GM23338 (cell line): Measurements from ENCODE around the gene C16orf74. TPM values are rescaled to one million over a fixed set of nuclear protein-coding genes. Genes with fewer than 3 reads are reported as not detected.

Experiments used
- ATAC-seq: fragments of 200-7000 bp; cut with Tn5 transposase; 3 replicates; pipeline ENCODE4 v1.9.1; 2020
- DNase-seq: peaks from one replicate; pipeline ENCODE4 v3.0.0-alpha.2; 2015; ENCODE audit warnings: low spot score
- H2AFZ ChIP-seq: fragments of 200-600 bp; sonication (generic); 2 replicates; pipeline ENCODE4 v1.8.0; 2016; ENCODE audit warnings: antibody characterized with exemption, mild to moderate bottlenecking, moderate library complexity
- H3F3A ChIP-seq: fragments of 200-600 bp; sonication (generic); replicated peaks from 2 replicates; pipeline ENCODE4 v1.8.0; 2017; ENCODE audit warnings: antibody characterized with exemption, mixed run types, low read depth
- H3K27ac ChIP-seq: fragments of 200-600 bp; sonication (generic); 2 replicates; pipeline ENCODE4 v1.6.1; 2016; ENCODE audit warnings: low read depth
- H3K27me3 ChIP-seq: fragments of 200-600 bp; sonication (generic); 2 replicates; pipeline ENCODE4 v1.8.0; 2016; ENCODE audit warnings: mild to moderate bottlenecking, mixed run types, moderate library complexity; ENCODE audit not compliant: insufficient read depth
- H3K36me3 ChIP-seq: fragments of 200-600 bp; sonication (generic); 2 replicates; pipeline ENCODE4 v1.8.0; 2016; ENCODE audit warnings: mild to moderate bottlenecking; ENCODE audit not compliant: insufficient read depth
- H3K4me1 ChIP-seq: fragments of 200-600 bp; sonication (generic); 2 replicates; pipeline ENCODE4 v1.8.0; 2016; ENCODE audit warnings: mild to moderate bottlenecking, moderate library complexity; ENCODE audit not compliant: insufficient read depth
- H3K4me2 ChIP-seq: fragments of 200-600 bp; sonication (generic); 2 replicates; pipeline ENCODE4 v1.7.1; 2017; ENCODE audit warnings: mixed run types
- H3K4me3 ChIP-seq: fragments of 200-600 bp; sonication (generic); 2 replicates; pipeline ENCODE4 v1.6.1; 2016; ENCODE audit warnings: mixed run types
- H3K79me2 ChIP-seq: fragments of 200-600 bp; sonication (generic); replicated peaks from 2 replicates; pipeline ENCODE4 v1.8.0; 2017; ENCODE audit warnings: mild to moderate bottlenecking; ENCODE audit not compliant: insufficient read depth
- H3K9me2 ChIP-seq: fragments of 200-600 bp; sonication (generic); 2 replicates; pipeline ENCODE4 v1.8.0; 2017; ENCODE audit not compliant: insufficient read depth
- H4K20me1 ChIP-seq: fragments of 200-600 bp; sonication (generic); replicated peaks from 2 replicates; pipeline ENCODE4 v1.8.0; 2017; ENCODE audit warnings: mild to moderate bottlenecking; ENCODE audit not compliant: insufficient read depth
- H3K27ac Mint-ChIP-seq: 2 replicates; pipeline ENCODE4 v1.8.0; 2020; ENCODE audit warnings: inconsistent platforms, mild to moderate bottlenecking, moderate library complexity, mixed read lengths
- H3K27me3 Mint-ChIP-seq: 3 replicates; pipeline ENCODE4 v1.8.0; 2022; ENCODE audit warnings: low read depth, mild to moderate bottlenecking, moderate library complexity, mixed read lengths, inconsistent platforms; ENCODE audit not compliant: insufficient read depth, poor library complexity
- H3K36me3 Mint-ChIP-seq: 3 replicates; pipeline ENCODE4 v1.8.0; 2021; ENCODE audit warnings: low read depth, mild to moderate bottlenecking, inconsistent platforms, moderate library complexity, mixed read lengths
- H3K4me1 Mint-ChIP-seq: 3 replicates; pipeline ENCODE4 v1.8.0; 2020; ENCODE audit warnings: mild to moderate bottlenecking, inconsistent platforms, mixed read lengths
- H3K4me3 Mint-ChIP-seq: 3 replicates; pipeline ENCODE4 v1.8.0; 2021; ENCODE audit warnings: moderate library complexity, mild to moderate bottlenecking, inconsistent platforms, mixed read lengths
- H3K9me3 Mint-ChIP-seq: 3 replicates; pipeline ENCODE4 v1.8.0; 2020; ENCODE audit warnings: moderate library complexity, mild to moderate bottlenecking, inconsistent platforms, mixed read lengths
- CREB1 ChIP-seq: fragments of 250-450 bp; sonication (Bioruptor Pico); IDR thresholded peaks from 2 replicates; pipeline ENCODE4 v1.5.0; 2020; ENCODE audit warnings: low read depth, mild to moderate bottlenecking, moderate library complexity
- CTCF ChIP-seq, 2 experiments: fragments of 200-600 bp in 1 of 2; sonication (generic) in 1 of 2; conservative IDR thresholded peaks; 2 replicates each; pipeline versions ENCODE4 v1.5.1 to v1.6.1; 2016 to 2017; ENCODE audit warnings: antibody characterized with exemption in 2 of 2, low read depth in 2 of 2, mild to moderate bottlenecking in 2 of 2, moderate library complexity in 1 of 2
- ETS1 ChIP-seq: IDR thresholded peaks from 2 replicates; pipeline ENCODE4 v1.6.1; 2016; ENCODE audit warnings: antibody characterized with exemption
- EZH2 ChIP-seq: fragments of 200-600 bp; sonication (generic); IDR thresholded peaks from one replicate; pipeline ENCODE4 v1.8.0; 2017; ENCODE audit warnings: antibody characterized with exemption, mild to moderate bottlenecking, low read depth; ENCODE audit not compliant: unreplicated experiment
- EZH2phosphoT487 ChIP-seq: fragments of 200-600 bp; sonication (generic); IDR thresholded peaks from one replicate; pipeline ENCODE4 v1.8.1; 2018; ENCODE audit warnings: antibody characterized with exemption; ENCODE audit not compliant: unreplicated experiment
- JUNB ChIP-seq: IDR thresholded peaks from one replicate; pipeline ENCODE4 v1.6.1; 2016; ENCODE audit warnings: antibody characterized with exemption; ENCODE audit not compliant: unreplicated experiment
- NANOG ChIP-seq: IDR thresholded peaks from 2 replicates; pipeline ENCODE4 v1.6.1; 2016; ENCODE audit warnings: antibody characterized with exemption, borderline replicate concordance
- POLR2AphosphoS5 ChIP-seq: IDR thresholded peaks from 2 replicates; pipeline ENCODE4 v1.6.1; 2016; ENCODE audit warnings: antibody characterized with exemption, low read depth
- REST ChIP-seq: IDR thresholded peaks from one replicate; pipeline ENCODE4 v1.6.1; 2018; ENCODE audit warnings: antibody characterized with exemption; ENCODE audit not compliant: unreplicated experiment
- STAT1 ChIP-seq: IDR thresholded peaks from one replicate; pipeline ENCODE4 v1.6.1; 2016; ENCODE audit warnings: antibody characterized with exemption; ENCODE audit not compliant: unreplicated experiment
- ZNF114 ChIP-seq: fragments of 250-450 bp; sonication (Bioruptor Pico); IDR thresholded peaks from 2 replicates; pipeline ENCODE4 v1.5.0; 2020; ENCODE audit warnings: mild to moderate bottlenecking, moderate library complexity
- ZNF331 ChIP-seq: fragments of 250-450 bp; sonication (Bioruptor Pico); IDR thresholded peaks from 2 replicates; pipeline ENCODE4 v1.5.0; 2020; ENCODE audit warnings: low read depth, mild to moderate bottlenecking, moderate library complexity
- ZNF462 ChIP-seq: fragments of 250-450 bp; sonication (Bioruptor Pico); IDR thresholded peaks from 2 replicates; pipeline ENCODE4 v1.5.0; 2020; ENCODE audit warnings: mild to moderate bottlenecking, moderate library complexity
- polyA plus RNA-seq: library from polyadenylated mRNA; unstranded; fragments of >200 nt; fragmentation: Nextera tagmentation; extraction: Ambion mirVana; gene quantifications from 2 replicates; pipeline ENCODE4 v1.2.1, GENCODE V29; 2016
- total RNA-seq: library from RNA; depleted of rRNA; stranded (reverse); fragments of >200 nt; shearing (Covaris generic); gene quantifications from 2 replicates; pipeline ENCODE4 v1.2.3, GENCODE V29; 2014

C16orf74 gene
- total and polyA plus RNA-seq, 2 experiments from 2014 or later, result 12.1 to 19.1 TPM

GRCh38 chr16:85761861-85762260 lies 11.0 kb upstream of the C16orf74 start:
- no peaks in the 10 kb centered on the region; the same call in 2 of the 3 replicates for H3K9me3 Mint-ChIP-seq
- no peak overlapping the region for H3K27ac Mint-ChIP-seq
- H2AFZ ChIP-seq, result no peak overlapping the region
- no peak overlapping the region for H3K4me3 Mint-ChIP-seq
- H3K4me1 ChIP-seq, result peaks cover 3% of the 10 kb centered on the region; the same call in 1 of the 2 replicates
- H3K4me3 ChIP-seq, result no peak overlapping the region
- H3K4me1 Mint-ChIP-seq, result peaks cover 13% of the 10 kb centered on the region
- TF ChIP-seq CREB1 (CRISPR knock-in tag), result no peak
- TF ChIP-seq CTCF (conservative IDR thresholded peaks at IDR 0.05; ENCODE audit: low read depth in 2 of 2), result no peak
- TF ChIP-seq POLR2AphosphoS5, result no peak
- no peak for TF ChIP-seq EZH2
- no peak for TF ChIP-seq ZNF331
- TF ChIP-seq NANOG, result no peak
- TF ChIP-seq ETS1, result no peak
- no peak for TF ChIP-seq ZNF462 (CRISPR knock-in tag)
- TF ChIP-seq JUNB, result no peak
- TF ChIP-seq REST, result no peak
- no peak for TF ChIP-seq ZNF114 (CRISPR knock-in tag)
- no peak for TF ChIP-seq STAT1
- TF ChIP-seq EZH2phosphoT487, result no peak
- H3K36me3 ChIP-seq, result no peaks in the 10 kb centered on the region
- no peaks in the 10 kb centered on the region for H3K9me2 ChIP-seq
- H3K27me3 Mint-ChIP-seq, result peaks cover 6% of the 10 kb centered on the region
- no peaks in the 10 kb centered on the region for H3K27me3 ChIP-seq
- H3K36me3 Mint-ChIP-seq, result no peaks in the 10 kb centered on the region; the same call in 2 of the 3 replicates
- no peak overlapping the region for H3K27ac ChIP-seq
- no peaks in the 10 kb centered on the region for H4K20me1 ChIP-seq
- ATAC-seq (no peak), DNase-seq (no peak)
- no peaks in the 10 kb centered on the region for H3K79me2 ChIP-seq
- no peak overlapping the region for H3K4me2 ChIP-seq
- 0 out of 2 replicates have a peak, but pooled peaks cover 2% of the 10 kb centered on the region for H3F3A ChIP-seq
